Measurements from ENCODE around the gene OTOS. TPM values are rescaled to one million over a fixed set of nuclear protein-coding genes. Genes with fewer than 3 reads are reported as not detected.

Gene OTOS
- polyA plus RNA-seq, 1 donor, result not detected

DNA sequence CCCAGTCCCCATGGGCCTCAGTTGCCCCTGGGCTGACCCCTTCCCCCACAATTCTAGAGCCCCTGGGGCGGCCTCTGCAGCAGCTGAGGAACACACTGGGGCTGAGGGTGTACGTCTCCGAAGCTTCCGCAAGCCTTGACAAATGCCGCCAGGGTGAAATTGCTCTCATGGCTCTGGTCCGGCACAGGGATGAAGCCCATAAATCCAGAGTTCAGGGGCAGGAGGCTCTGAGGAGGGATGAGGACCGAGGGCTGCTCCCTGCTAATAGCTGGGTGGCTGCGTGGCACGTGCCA is 27.1 kb upstream of the OTOS start:
- DNase-seq (ENCODE audit: low read depth), result no peak

DNA sequence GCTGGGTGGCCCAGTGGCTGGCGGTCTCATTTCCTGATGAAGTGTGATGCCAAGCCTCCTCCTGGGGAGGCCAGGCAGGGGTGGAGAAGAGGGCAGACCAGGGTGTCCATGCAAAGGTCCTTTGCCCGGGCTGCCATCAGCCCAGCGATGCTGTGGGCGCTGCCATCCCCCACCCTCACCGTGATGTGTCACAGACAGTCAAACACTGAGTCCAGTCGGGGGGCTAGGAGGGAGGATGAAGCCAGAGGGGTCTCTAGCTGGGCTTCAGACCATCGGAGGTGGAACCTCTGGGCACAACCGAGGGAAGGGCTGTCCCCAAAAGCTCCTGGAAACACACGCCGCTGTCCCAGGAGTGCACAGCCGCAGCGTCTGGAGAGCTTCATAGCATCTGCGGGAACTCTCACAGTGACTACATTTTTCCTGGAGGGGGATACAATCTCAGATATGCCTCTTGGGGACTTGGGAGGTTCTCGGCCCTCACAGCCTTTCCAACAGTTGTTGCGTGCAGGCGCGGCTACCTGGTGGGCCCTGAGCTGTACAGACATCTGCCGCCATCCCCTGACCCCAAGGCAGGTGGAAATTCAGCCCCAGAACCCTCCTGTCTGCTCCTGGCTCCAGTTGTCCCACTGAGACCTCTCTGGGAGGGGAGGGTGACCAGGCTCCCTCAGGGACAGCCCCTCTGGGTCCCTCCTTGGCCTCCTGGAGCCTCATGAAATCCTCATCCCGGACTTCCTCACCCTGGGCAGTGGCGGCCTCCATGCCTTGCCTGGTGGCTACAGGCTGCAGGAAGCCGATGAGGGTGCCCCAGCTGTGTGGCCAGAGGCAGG is 26.5 kb upstream of the OTOS start:
- DNase-seq (ENCODE audit: low read depth), result no peak

DNA sequence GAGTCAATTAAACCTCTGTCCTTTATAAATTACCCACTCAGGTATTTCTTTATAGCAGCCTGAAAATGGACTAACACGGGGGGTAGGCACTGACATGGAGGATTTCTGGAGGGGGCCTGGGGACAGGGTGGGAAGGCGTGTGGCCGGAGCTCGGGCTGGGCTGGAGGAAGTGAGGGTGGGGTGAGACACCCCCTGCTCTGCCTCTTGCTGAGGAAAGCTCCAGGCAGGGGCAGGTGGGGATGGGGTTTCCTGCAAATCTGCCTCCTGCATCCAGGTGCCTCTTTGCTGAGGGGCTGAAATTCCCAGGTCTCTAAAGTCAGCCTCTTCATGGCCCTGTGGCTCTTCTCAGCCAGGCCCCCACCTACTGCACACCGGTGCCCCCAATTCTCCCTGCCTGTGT is 25.7 kb upstream of the OTOS start:
- no peak for DNase-seq (ENCODE audit: low read depth)

DNA sequence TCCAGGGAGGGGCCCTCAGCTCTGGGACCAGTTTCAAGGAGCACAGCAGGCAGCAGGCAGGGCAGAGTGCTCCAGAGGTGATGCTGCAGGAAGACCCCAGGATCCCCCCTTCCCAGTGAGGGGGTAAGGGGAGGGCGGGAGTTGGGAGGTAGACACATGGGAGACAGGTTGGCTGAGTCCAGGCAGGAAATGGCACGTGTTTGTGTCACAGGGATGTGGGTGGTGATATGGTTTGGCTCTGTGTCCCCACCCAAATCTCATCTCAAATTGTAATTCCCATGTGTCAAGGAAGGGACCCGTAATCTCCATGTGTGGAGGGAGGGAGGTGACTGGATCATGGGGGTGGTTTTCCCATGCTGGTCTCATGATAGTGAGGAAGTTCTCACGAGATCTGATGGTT is 25.2 kb upstream of the OTOS start:
- no peak for DNase-seq (ENCODE audit: low read depth)

DNA sequence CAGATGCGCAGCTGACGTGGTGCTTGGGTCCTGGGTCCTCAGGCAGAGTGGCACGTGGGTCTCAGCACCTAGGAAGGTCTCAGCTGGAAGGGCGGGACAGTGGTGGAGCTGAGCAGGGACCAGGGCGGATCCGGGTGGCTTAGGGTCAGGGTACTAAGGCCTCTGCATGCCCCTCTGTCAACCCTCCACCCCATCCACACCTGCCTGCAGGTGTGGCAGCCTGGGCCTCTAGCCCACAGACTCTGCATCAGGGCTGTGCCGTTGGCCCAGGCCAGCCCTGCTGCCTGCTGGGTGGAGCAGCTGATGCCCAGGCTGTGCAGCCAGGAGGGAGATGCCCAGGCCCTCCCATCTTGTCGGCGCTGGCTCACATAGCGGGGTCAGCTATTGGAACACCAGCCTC is 24.6 kb upstream of the OTOS start:
- no peak for DNase-seq (ENCODE audit: low read depth)

DNA sequence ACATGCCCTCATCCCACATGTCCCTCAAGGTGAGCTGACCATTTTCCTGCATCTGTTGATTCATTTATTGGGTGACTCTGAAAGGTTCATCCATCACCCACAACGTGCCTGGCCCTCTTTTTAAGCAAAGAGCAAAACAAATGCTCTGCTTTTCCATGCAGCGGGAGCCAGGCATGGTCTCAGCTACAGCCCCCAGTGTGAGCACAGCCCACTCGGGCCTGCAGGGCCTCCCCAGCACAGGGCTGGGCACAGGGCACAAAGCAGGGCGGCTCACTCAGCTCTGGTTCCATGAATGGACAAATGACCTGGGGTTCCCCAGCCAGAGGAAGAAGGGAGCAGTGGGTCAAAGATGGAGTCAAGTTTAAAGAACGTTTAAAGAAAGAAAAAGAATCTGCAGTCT is 24.1 kb upstream of the OTOS start:
- no peak for DNase-seq (ENCODE audit: low read depth)

DNA sequence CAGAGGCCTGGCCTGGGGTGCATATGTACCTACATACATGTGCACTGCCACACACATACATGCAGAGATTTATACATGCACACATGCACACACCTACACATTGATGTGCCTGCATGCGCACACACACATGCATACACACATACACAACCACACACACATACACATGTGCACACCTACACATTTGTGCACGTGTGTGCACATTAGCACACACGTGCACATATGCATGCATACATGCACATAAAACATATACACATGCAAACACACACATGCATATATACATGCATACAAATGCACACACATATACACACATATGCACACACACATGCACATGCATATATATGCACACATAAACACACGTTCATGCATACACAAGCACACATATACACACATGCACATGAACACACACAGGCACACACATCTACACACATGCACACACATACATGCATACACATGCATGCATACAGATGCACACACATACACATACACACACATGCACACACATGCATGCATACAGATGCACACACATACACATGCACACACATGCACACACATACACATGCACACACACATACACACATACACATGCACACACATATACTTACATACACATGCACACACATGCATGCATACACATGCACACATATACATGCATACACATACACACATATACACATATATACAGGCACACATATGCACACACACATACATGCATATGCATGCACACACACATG is 23.6 kb upstream of the OTOS start:
- DNase-seq (ENCODE audit: low read depth), result no peak

DNA sequence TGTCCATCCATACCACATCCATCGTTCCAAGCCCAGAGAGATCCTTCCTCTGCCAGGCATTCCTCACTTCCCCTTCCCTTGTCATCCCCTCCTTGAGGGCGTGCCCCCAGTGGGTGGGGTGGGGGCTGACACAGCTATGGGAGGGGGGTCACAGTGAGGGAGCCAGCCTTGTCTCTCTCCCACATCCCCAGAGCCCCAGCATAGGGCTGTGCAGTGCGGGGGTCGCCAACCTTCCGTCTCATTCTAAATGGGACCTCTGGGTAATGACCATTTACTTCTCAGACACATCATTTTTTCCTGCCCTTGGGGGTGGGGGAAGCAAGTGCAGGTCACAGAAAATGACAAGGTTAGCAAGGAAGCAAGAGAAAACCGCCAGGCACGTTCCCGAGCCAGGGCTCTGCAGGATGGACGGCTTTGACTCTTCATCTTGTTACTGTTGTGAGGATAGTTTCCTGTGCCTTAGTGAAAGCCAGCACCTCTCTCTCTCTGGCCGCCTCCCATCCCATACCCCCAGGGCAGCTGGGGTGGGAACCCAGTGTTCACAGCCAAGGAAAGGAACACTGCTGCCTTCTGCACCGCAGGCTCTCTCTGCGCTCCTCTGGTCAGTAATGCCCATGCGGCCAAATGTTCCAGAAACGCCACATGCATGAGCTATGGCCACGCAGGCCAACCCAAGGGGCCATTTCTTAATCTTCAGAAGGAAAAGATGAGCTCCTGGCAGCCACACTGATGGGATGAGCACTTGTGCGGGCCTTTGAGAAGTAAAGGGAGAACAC is 22.7 kb upstream of the OTOS start:
- no peak for DNase-seq (ENCODE audit: low read depth)

DNA sequence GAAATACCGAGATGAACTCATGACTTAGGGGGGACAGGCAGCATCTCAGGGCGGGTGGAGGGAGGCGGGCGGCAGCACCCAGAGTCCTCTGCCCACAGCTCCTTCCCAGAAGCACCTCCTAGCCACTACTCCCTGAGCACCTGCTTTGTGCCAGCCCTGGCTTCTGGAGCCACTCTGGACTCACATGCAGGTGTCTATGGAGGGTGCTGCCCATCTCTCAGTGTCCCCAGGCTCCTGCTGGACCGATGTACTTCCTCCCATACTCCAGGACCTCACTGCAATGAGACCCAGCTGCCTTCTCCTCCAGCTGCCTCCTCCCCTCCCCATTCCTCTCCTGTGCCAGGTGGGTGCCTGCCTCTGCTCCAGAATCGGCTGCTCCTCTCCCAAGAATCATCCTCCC is 22.1 kb upstream of the OTOS start:
- DNase-seq (ENCODE audit: low read depth), result no peak

DNA sequence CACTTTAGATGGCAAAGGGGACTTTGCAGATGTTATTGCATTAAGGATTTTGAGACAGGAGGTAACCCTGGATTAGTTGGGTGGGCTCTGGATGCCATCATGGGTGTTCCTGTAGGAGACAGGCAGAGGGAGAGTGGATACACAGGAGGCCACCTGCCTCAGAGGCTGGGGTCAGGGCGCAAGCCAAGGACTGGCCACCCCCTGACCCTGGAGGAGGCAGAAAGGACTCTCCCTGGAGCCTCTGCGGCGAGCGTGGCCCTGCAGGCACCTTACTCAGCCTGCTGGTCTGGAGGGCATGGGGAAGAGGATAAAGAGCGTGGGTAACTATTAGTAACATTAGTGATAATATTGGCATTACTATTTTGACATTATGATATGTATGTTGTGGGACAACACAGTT is 21.6 kb upstream of the OTOS start:
- DNase-seq (ENCODE audit: low read depth), result no peak

DNA sequence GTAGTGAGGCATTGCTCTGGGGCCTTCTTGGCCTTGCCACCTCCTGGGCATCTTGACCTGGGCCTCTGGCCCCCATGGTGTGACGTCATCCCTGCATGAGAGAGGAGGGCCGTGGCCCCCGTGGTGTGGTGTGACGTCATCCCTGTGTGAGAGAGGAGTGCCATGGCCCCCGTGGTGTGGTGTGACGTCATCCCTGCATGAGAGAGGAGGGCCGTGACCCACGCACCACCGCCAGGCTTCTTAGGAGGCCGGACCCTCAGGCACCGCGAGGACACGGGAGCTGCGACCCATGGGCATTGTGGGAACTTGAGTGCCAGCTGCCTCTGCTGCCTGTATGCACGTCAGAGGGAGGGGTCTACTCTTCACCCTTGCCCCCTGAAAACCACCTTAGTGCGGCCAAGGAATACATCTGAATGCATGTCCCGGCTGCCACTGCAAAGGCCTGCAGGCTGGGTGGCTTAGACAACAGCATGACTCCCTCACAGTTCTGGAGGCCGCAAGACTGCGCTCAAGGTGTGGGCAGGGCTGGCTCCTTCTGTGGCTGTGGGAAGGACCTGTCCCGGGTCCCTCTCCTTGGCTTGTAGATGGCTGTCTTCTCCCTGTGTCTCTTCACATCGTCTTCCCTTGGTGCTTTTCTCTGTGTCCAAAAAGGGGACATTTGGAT is 20.8 kb upstream of the OTOS start:
- DNase-seq (ENCODE audit: low read depth), result no peak

DNA sequence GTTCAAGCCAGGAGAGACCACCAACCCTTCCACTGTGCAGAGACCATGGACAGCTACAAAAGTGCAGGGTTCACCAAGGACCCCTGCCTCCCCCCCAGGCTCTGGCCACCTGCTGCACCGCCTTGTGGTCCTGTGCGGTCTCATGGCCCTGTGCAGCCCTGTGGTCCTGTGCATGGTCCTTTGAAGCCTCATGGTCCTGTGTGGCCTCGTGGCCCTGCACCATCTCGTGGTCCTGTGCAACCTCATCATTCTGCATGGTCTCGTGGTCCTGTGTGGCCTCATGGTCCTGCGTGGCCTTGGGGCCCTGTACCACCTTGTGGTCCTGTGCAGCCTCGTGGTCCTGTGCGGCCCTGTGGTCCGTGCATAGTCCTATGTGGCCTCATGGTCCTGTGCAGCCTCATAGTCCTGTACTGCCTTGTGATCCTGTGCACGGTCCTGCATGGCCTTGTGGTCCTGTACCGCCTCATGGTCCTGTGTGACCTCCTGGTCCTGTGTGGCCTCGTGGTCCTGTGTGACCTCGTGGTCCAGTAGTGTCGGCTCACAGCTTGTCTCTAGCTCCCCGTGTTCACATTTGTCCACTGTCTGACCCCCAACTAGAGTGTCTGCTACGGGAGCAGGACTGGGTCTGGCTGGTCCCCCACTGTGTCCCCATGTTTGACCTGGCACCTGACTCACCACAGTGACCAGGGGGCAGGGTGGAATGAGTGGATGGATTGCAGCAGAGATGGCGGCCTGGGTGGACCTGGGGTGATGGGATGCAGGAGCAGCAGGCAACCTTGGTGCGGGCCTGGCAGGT is 20.0 kb upstream of the OTOS start:
- DNase-seq (ENCODE audit: low read depth), result no peak

DNA sequence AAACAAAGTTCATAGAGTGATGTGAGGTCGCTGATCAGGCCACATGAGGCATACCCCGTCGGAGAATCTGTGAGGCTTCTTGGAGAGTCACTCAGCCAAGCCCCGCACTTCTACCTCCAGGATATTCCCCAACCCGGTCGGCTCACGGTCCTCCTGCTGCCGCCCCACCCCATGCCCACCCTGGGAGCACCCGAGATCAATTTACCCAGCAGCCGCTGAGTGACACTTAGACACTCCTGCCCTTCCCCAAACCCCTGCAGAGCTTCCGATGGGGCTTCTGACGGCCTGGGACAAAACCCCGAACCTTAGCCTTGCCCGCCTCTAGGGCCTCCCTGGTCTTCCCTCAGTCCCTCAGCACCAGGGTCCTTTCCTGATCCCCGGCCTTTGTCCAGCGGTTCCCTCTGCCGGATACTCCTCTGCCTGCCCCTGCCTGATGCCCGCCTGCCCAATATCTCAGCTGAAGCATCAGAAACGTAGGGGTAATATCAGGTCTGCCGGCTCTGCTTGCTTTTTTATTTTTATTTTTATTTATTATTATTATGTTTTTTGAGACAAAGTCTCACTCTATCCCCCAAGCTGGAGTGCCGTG is 18.9 kb upstream of the OTOS start:
- DNase-seq (ENCODE audit: low read depth), result no peak

DNA sequence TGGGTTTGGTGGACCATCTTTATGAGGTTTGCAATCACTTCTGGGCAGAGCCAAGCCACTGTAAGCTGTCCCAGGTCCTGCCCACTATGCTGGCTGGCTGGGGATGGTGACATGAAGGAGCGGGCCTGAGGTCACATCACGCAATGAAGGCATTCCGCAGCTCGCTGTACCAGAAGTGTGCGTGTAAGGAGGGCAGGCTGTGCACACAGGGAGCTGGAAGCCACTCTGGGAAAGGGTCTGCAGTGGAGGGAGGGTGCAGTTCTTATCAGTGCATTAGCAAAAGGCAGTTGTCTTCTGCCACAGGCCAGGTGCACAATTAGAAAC is 16.7 kb upstream of the OTOS start:
- no peak for DNase-seq (ENCODE audit: low read depth)

DNA sequence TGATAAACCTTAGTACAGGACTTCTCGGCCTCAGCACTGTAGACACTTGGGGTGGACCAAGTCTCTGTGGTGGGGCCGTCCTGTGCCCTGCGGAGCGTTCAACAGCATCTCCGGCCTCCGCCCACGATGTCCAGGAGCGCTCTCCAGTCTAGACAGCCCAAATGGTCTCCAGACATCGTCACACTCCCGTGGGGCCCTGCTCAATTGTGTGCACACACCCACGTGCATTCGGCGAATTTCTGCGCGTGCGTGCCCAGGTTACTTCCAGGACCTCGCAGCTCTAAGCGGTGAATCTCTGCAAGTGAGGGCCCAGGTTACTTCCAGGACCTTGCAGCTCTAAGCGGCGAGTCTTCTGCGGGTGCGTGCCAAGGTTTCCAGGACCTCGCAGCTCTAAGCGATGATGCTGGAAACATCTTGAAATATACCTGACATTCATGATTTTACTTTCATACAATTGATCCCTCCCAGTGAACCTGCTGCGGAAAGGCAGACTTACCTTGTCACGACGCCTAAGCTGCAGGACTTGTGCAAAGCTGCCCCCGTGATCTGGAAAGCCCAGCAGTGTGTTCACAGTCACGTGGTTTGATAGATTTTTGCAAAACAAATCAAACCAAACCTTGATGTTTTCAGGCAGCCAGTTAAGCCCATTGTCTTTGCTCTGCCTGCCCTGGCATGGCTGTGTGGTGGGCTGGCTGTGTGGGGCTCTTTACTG is 16.1 kb upstream of the OTOS start:
- DNase-seq (ENCODE audit: low read depth), result no peak

DNA sequence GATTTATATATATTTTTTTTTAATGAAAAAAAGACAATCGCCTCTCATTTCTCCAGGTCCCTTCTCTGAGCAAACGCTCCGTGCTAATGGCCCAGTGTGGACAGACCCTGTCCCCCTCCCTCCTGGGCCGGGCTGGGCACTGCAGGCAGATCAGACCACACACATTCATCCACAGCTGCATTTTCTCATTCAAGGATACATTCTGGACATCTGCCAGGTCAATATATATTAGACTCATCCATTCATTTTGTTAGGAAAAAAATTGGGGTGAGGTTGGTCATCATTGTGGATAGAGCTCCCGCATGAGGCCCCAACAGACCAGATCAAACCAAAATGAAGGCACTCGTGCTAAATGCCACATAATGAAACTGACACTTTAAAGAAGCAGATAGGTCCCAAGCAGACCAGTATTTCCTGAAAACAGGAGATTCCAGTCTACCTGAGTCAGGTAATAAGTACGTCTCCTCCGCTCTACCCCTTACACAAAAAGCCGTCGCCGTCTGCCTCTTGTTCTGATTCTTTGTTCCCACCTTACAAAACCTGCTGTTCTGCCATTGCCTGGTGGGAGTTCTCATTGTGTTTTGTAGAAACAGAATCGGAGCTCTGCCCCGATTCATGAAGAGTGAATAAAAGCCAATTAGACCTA is 15.4 kb upstream of the OTOS start:
- no peak for DNase-seq (ENCODE audit: low read depth)

DNA sequence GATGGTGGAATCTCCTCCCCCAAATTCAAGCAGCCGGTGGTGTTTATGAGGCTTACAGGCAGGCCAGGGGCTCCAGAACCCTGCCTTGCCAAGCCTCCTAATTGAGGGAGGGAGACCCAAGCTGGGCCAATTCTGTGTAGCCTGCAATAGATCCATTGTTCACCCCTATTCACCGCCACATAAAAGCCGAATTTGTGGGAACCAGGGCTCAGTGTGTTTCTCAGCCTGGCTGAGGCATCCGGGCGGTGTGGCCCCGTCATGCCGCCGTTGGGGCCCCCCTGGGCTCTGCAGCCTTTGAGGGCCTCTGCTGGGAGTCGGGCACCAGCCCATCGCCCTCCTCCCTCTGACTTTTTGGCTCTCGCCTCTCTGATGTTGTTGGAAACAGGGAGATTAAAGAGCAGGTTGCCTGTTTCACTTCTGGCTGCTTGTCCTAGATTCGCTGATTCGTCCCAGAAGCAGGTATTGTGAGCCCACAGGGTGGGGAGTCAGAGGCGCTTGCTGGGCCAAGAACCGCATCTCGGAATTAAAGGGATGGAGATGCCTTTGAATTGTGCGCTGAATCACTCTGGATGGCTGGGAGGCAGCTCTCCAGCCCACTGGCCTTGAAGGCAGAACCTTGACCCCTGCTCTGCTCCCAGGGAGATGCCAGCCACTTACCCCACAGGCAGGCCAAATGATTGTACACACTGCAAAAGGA is 14.7 kb upstream of the OTOS start:
- no peak for DNase-seq (ENCODE audit: low read depth)

DNA sequence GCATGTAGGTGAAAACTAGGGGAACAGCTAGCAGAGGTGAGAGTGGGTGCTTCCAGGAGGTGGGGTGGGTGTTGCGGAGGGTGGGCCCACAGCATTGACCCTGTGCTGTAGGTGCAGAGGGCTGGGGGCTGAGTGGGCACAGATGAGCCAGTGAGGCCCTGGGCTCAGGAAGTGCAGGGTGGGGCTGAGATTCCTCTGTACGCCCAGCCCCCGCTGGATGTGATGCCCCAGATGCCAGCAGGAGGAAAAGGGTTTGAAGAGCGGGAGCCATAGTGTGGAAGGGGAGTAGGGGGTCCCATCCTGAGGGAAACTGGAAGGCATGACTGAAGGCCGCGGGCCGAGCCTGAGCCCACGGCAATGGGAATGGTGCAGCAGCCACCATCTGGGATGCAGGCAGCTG is 14.1 kb upstream of the OTOS start:
- DNase-seq (ENCODE audit: low read depth), result no peak

DNA sequence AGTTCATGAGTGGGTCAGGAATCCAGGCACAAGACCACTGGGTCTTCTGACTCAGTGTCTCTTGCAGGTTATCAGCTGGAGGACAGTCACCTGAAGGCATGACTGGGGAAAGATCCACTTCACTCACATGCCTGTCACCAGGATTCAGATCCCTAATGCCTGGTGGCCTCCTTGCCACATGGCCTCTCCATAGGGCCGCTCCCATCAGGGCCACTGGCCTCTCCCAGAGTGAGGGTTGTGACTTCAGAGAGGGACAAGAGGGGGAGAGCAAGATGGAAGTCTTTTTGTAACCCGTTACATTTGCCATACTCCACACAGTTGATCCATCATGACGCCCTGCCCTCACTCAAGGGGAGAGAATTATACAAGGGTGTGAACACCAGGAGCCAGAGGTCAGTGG is 13.0 kb upstream of the OTOS start:
- DNase-seq (ENCODE audit: low read depth), result no peak
